SK-N-SH (cell line): Measurements from ENCODE around the gene AP3D1. TPM values are rescaled to one million over a fixed set of nuclear protein-coding genes. Genes with fewer than 3 reads are reported as not detected.
A peak's percentile ranks its signal among the peaks of the same experiment; 100 is the strongest.

ENCODE experiments used
- CTCF ChIA-PET: fragments of 300-600, 350-600 bp; formaldehyde crosslinking; extraction: SDS; loops from one replicate; lab custom pipeline; 2021; lab: Yijun Ruan, JAX
- POLR2A ChIA-PET: fragments of 350-600 bp; sonication (Branson Sonifier 250); formaldehyde crosslinking; extraction: SDS; loops from one replicate; lab custom pipeline; 2020; ENCODE audit warnings: antibody characterized with exemption, inconsistent platforms; lab: Yijun Ruan, JAX
- DNase-seq: peaks from one replicate; pipeline ENCODE4 v3.0.0; 2012
- H2AFZ ChIP-seq: fragments of 200-600 bp; sonication (generic); 2 replicates; pipeline ENCODE4 v1.8.1; 2016; ENCODE audit warnings: antibody characterized with exemption, mild to moderate bottlenecking, low read depth
- H3F3A ChIP-seq: fragments of 200-600 bp; sonication (generic); replicated peaks from 2 replicates; pipeline ENCODE3; 2016; ENCODE audit warnings: antibody characterized with exemption, mild to moderate bottlenecking; ENCODE audit not compliant: insufficient read depth
- H3K27ac ChIP-seq, 2 experiments: fragments of 200-500 bp in 1 of 2; fragments of 200-600 bp in 1 of 2; sonication (Bioruptor generic) in 1 of 2; sonication (generic), shearing (Covaris generic) in 1 of 2; 2 replicates each; pipeline versions ENCODE4 v1.5.1 to v1.6.1; 2014 to 2016; ENCODE audit warnings: low read depth in 2 of 2, inconsistent platforms in 1 of 2, low read length in 1 of 2, mild to moderate bottlenecking in 1 of 2, mixed read lengths in 1 of 2
- H3K27me3 ChIP-seq: fragments of 200-600 bp; sonication (generic), shearing (Covaris generic); 2 replicates; pipeline ENCODE4 v1.6.1; 2016; ENCODE audit warnings: mixed run types; ENCODE audit not compliant: insufficient read depth
- H3K36me3 ChIP-seq, 2 experiments: fragments of 200-500 bp in 1 of 2; fragments of 200-600 bp in 1 of 2; sonication (Bioruptor generic) in 1 of 2; sonication (generic) in 1 of 2; replicated peaks in 1 of 2; 2 replicates each; pipeline versions ENCODE3 to v1.5.1; 2014 to 2016; ENCODE audit warnings: low read length in 1 of 2, mild to moderate bottlenecking in 1 of 2; ENCODE audit not compliant: insufficient read depth in 2 of 2, control insufficient read depth in 1 of 2
- H3K4me1 ChIP-seq, 2 experiments: fragments of 200-500 bp in 1 of 2; fragments of 200-600 bp in 1 of 2; sonication (Bioruptor generic) in 1 of 2; sonication (generic), shearing (Covaris generic) in 1 of 2; 2 replicates each; pipeline versions ENCODE4 v1.5.1 to v1.6.1; 2014 to 2016; ENCODE audit warnings: low read depth in 1 of 2, low read length in 1 of 2, mixed run types in 1 of 2; ENCODE audit not compliant: insufficient read depth in 2 of 2, control insufficient read depth in 1 of 2
- H3K4me2 ChIP-seq: fragments of 200-600 bp; sonication (generic), shearing (Covaris generic); 2 replicates; pipeline ENCODE4 v1.6.1; 2017; ENCODE audit warnings: mixed run types
- H3K4me3 ChIP-seq, 2 experiments: fragments of 200-500 bp in 1 of 2; fragments of 200-600 bp in 1 of 2; sonication (Bioruptor generic) in 1 of 2; sonication (generic), shearing (Covaris generic) in 1 of 2; 2 replicates each; pipeline versions ENCODE4 v1.5.1 to v1.8.1; 2014 to 2016; ENCODE audit warnings: low read depth in 2 of 2, inconsistent platforms in 1 of 2, low read length in 1 of 2, mild to moderate bottlenecking in 1 of 2, mixed read lengths in 1 of 2, moderate library complexity in 1 of 2
- H3K79me2 ChIP-seq: fragments of 200-600 bp; sonication (generic); 2 replicates; pipeline ENCODE4 v1.8.1; 2017; ENCODE audit warnings: mild to moderate bottlenecking; ENCODE audit not compliant: insufficient read depth
- H3K9ac ChIP-seq: fragments of 200-600 bp; sonication (generic); 2 replicates; pipeline ENCODE4 v1.6.1; 2017; ENCODE audit warnings: mixed run types
- H3K9me2 ChIP-seq: fragments of 200-600 bp; sonication (generic); 2 replicates; pipeline ENCODE4 v1.6.1; 2017; ENCODE audit warnings: mixed run types
- H3K9me3 ChIP-seq: fragments of 200-600 bp; sonication (generic); 2 replicates; pipeline ENCODE4 v1.6.1; 2017; ENCODE audit warnings: mixed run types, mild to moderate bottlenecking, moderate library complexity
- H4K20me1 ChIP-seq: fragments of 200-600 bp; sonication (generic); 2 replicates; pipeline ENCODE4 v1.6.1; 2017; ENCODE audit warnings: mild to moderate bottlenecking, mixed run types; ENCODE audit not compliant: insufficient read depth
- CTCF ChIP-seq: fragments of 200-600 bp; sonication (generic); IDR thresholded peaks from 2 replicates; pipeline ENCODE4 v1.6.1; 2017; ENCODE audit warnings: antibody characterized with exemption, mild to moderate bottlenecking, moderate library complexity
- GABPA ChIP-seq: IDR thresholded peaks from 2 replicates; pipeline ENCODE4 v1.4.0; 2012; ENCODE audit warnings: low read depth, mild to moderate bottlenecking
- NFIC ChIP-seq: IDR thresholded peaks from 2 replicates; pipeline ENCODE4 v1.4.0; 2012; ENCODE audit warnings: borderline replicate concordance
- RAD21 ChIP-seq: IDR thresholded peaks from 2 replicates; pipeline ENCODE4 v1.6.1; 2012; ENCODE audit warnings: mild to moderate bottlenecking, low read length
- USF2 ChIP-seq: fragments of 150-350 bp; IDR thresholded peaks from 2 replicates; pipeline ENCODE4 v1.6.1; 2017; ENCODE audit warnings: antibody characterized with exemption, low read length, low read depth, borderline replicate concordance
- WGBS: methylation state at CpG from one replicate; pipeline ENCODE4 v1.1.6; 2017; ENCODE audit warnings: low lambda C conversion rate; 5-methylcytosine and 5-hydroxymethylcytosine counted together
- polyA plus RNA-seq, 3 experiments: library from polyadenylated mRNA; depleted of rRNA; stranded (reverse); fragments of >200 nt; gene quantifications; 2 replicates each; pipeline ENCODE4 v1.2.3, GENCODE V29; 2012

Gene AP3D1
- polyA plus RNA-seq, 1 of the 3 experiments (the other 2 are of a cell fraction): 127 TPM

GRCh38 chr19:2199861-2200623, 48.7 kb upstream of the AP3D1 start (continued):
- TF ChIP-seq USF2 (no peak), RAD21 (no peak), GABPA (no peak), NFIC (no peak), CTCF (no peak)

GRCh38 chr19:2199215-2199614, 47.8 kb upstream of the AP3D1 start:
- CTCF ChIA-PET: interaction anchor here (0.6 to 1.6 kb wide), 5 partner anchors 15 to 43 kb away, joined by 3 to 8 read pairs (median 3); no protein-coding TSS in a partner anchor
- H4K20me1 ChIP-seq: peaks cover 25% of the 10 kb centered on the region

More at GRCh38 chr19:2199215-2199614, 47.8 kb upstream of the AP3D1 start:
- H3K9me3 ChIP-seq: no peaks in the 10 kb centered on the region
- H3K9me2 ChIP-seq: no peaks in the 10 kb centered on the region
- no peak overlapping the region for H3K4me2 ChIP-seq
- no peak overlapping the region for H3K9ac ChIP-seq
- H3K27ac ChIP-seq: no peak overlapping the region
- DNase-seq: peak; percentile 69
- H2AFZ ChIP-seq: no peak overlapping the region
- no CpG with 5 or more reads among the region's 18 CpGs for WGBS
- no peak for TF ChIP-seq RAD21
- peak; percentile 27 for TF ChIP-seq CTCF
- H3K27me3 ChIP-seq: no peaks in the 10 kb centered on the region
- H3F3A ChIP-seq: no peaks in the 10 kb centered on the region
- POLR2A ChIA-PET: no interaction called here
- H3K79me2 ChIP-seq: peaks cover 25% of the 10 kb centered on the region
- H3K4me1 ChIP-seq: no peaks in the 10 kb centered on the region; a peak in 1 of 4 replicates
- peaks cover 4 to 29% of the 10 kb centered on the region in 2 experiments for H3K36me3 ChIP-seq
- no peak overlapping the region; a peak in 1 of 4 replicates for H3K4me3 ChIP-seq
